Panc1 (cell line): ENCODE data around the gene FHAD1. TPM values are rescaled to one million over a fixed set of nuclear protein-coding genes. Genes with fewer than 3 reads are reported as not detected.

ENCODE experiments used
- ATAC-seq: fragments of 200-7000 bp; cut with Tn5 transposase; 2 replicates; pipeline ENCODE4 v1.9.1; 2020; ENCODE audit warnings: mild to moderate bottlenecking, moderate library complexity
- BruUV-seq: library from RNA; stranded (reverse); fragments of 400-500 nt; replicated peaks from 2 replicates; lab custom pipeline; 2021; lab: Mats Ljungman, UMichigan
- CTCF ChIA-PET: fragments of 300-600 bp; sonication (Branson Sonifier 250); formaldehyde crosslinking; loops from one replicate; lab custom pipeline; 2022; ENCODE audit warnings: antibody characterized with exemption; lab: Charles Lee
- POLR2A ChIA-PET: fragments of 300-600 bp; sonication (Branson Sonifier 250); formaldehyde crosslinking; loops from one replicate; lab custom pipeline; 2022; ENCODE audit warnings: antibody characterized with exemption; lab: Charles Lee
- DNase-seq: peaks from one replicate; pipeline ENCODE4 v3.0.0-alpha.2; 2010; ENCODE audit warnings: low read depth, low spot score
- H3K27ac ChIP-seq: 2 replicates; pipeline ENCODE4 v1.5.1; 2011; ENCODE audit warnings: mild to moderate bottlenecking, low read length, inconsistent platforms
- H3K27me3 ChIP-seq: fragments of 200-500 bp; sonication (Bioruptor generic); 2 replicates; pipeline ENCODE4 v1.6.0; 2014; ENCODE audit warnings: low read length, inconsistent platforms; ENCODE audit not compliant: control insufficient read depth, insufficient read depth
- H3K36me3 ChIP-seq: fragments of 200-500 bp; sonication (Bioruptor generic); 2 replicates; pipeline ENCODE4 v1.5.1; 2014; ENCODE audit warnings: inconsistent platforms, mild to moderate bottlenecking, low read length, moderate library complexity; ENCODE audit not compliant: control insufficient read depth, insufficient read depth
- H3K4me1 ChIP-seq: 2 replicates; pipeline ENCODE4 v1.5.1; 2011; ENCODE audit warnings: inconsistent platforms, mild to moderate bottlenecking, low read length, moderate library complexity; ENCODE audit not compliant: control insufficient read depth, insufficient read depth
- H3K4me3 ChIP-seq, 2 experiments: 2 replicates each; pipeline ENCODE4 v1.5.1; 2011 to 2012; ENCODE audit warnings: low read depth in 2 of 2, low read length in 2 of 2, mild to moderate bottlenecking in 2 of 2, inconsistent platforms in 1 of 2, moderate library complexity in 1 of 2
- H3K9me3 ChIP-seq: fragments of 200-500 bp; sonication (Bioruptor generic); 2 replicates; pipeline ENCODE4 v1.5.1; 2014; ENCODE audit warnings: low read depth, mild to moderate bottlenecking, inconsistent platforms, low read length, moderate library complexity; ENCODE audit not compliant: control insufficient read depth, insufficient read depth
- POLR2AphosphoS5 ChIP-seq: IDR thresholded peaks from 2 replicates; pipeline ENCODE4 v1.6.1; 2012; ENCODE audit warnings: mild to moderate bottlenecking, low read depth, low read length, moderate library complexity
- SIN3A ChIP-seq: IDR thresholded peaks from 2 replicates; pipeline ENCODE4 v1.6.1; 2012; ENCODE audit warnings: low read depth, mild to moderate bottlenecking, low read length, moderate library complexity, borderline replicate concordance; ENCODE audit not compliant: insufficient read depth
- TCF7L2 ChIP-seq: IDR thresholded peaks from 2 replicates; pipeline ENCODE4 v1.6.1; 2011; ENCODE audit warnings: mild to moderate bottlenecking, low read depth, low read length, inconsistent platforms
- in situ Hi-C: cut with HindIII; loops from 2 replicates; pipeline ENCODE4 v1.10.0; 2016; ENCODE audit warnings: low sequenced_read_pairs, low pct_unique_long_range_greater_than_20kb
- intact Hi-C: fragments of 100-400 bp; cut with micrococcal nuclease; formaldehyde crosslinking; loops from one replicate; pipeline ENCODE4 v1.10.0; 2022; ENCODE audit not compliant: unreplicated experiment
- total RNA-seq: library from RNA; stranded (reverse); gene quantifications from one replicate; pipeline ENCODE4 v1.2.1, GENCODE V29; 2021; ENCODE audit not compliant: unreplicated experiment
- TF ChIP-seq, protein P1 (sequence below), 2 experiments: IDR thresholded peaks; 2 replicates each; pipeline ENCODE4 v1.6.1; 2011 to 2012; ENCODE audit warnings: low read depth in 2 of 2, control low read depth in 1 of 2, low read length in 1 of 2, mild to moderate bottlenecking in 1 of 2, moderate library complexity in 1 of 2; ENCODE audit not compliant: insufficient read depth in 1 of 2
- TF ChIP-seq, protein P2 (sequence below): fragments of 450-650 bp; IDR thresholded peaks from 2 replicates; pipeline ENCODE4 v1.5.1; 2017; ENCODE audit warnings: mild to moderate bottlenecking

Gene FHAD1
- total RNA-seq, 1 experiment from 2014 or later: 0.23 TPM

DNA sequence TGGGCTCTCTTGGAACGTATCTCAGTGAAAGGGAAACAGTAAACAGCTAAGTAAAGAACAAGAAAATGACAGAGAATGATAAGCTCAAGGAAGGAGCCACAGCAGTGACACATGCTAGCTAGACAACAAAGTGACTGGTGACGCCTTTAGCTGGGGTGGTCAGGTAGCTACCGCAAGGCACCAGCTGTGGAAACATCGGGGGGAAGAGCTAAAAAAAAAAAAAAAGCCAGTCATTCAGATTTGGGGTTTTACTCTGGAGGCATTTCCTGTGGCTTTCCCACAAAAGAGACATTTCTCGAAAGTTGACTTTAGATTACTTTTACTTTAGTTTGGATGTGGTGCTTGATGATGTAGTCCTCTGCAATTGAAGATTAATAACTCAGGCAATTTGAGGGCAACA, 2.1 kb downstream of the FHAD1 start:
- intact Hi-C loops (no loop called here), in situ Hi-C loops (no loop called here)
- BruUV-seq: no TSS peak
- no peaks in the 10 kb centered on the region for H3K36me3 ChIP-seq
- H3K27ac ChIP-seq: no peak overlapping the region
- POLR2A ChIA-PET: interaction anchor here (0.6 kb wide), 2 partner anchors 194 to 1842 kb away, joined by 3 to 5 read pairs; no protein-coding TSS in a partner anchor
- no peaks in the 10 kb centered on the region; the same call in none of the 2 replicates for H3K27me3 ChIP-seq
- no peak overlapping the region for H3K4me3 ChIP-seq
- no peak for DNase-seq
- no peaks in the 10 kb centered on the region for H3K9me3 ChIP-seq
- H3K4me1 ChIP-seq: no peaks in the 10 kb centered on the region; the same call in 1 of the 2 replicates
- no peak for ATAC-seq
- CTCF ChIA-PET: no interaction called here
- TF ChIP-seq TCF7L2 (no peak), SIN3A (no peak), POLR2AphosphoS5 (no peak)
- TF ChIP-seq, protein P1, sequence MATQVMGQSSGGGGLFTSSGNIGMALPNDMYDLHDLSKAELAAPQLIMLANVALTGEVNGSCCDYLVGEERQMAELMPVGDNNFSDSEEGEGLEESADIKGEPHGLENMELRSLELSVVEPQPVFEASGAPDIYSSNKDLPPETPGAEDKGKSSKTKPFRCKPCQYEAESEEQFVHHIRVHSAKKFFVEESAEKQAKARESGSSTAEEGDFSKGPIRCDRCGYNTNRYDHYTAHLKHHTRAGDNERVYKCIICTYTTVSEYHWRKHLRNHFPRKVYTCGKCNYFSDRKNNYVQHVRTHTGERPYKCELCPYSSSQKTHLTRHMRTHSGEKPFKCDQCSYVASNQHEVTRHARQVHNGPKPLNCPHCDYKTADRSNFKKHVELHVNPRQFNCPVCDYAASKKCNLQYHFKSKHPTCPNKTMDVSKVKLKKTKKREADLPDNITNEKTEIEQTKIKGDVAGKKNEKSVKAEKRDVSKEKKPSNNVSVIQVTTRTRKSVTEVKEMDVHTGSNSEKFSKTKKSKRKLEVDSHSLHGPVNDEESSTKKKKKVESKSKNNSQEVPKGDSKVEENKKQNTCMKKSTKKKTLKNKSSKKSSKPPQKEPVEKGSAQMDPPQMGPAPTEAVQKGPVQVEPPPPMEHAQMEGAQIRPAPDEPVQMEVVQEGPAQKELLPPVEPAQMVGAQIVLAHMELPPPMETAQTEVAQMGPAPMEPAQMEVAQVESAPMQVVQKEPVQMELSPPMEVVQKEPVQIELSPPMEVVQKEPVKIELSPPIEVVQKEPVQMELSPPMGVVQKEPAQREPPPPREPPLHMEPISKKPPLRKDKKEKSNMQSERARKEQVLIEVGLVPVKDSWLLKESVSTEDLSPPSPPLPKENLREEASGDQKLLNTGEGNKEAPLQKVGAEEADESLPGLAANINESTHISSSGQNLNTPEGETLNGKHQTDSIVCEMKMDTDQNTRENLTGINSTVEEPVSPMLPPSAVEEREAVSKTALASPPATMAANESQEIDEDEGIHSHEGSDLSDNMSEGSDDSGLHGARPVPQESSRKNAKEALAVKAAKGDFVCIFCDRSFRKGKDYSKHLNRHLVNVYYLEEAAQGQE (IDR thresholded peaks at IDR 0.05; ENCODE audit: insufficient read depth in 1 of 2, low read depth in 2 of 2, low read length in 1 of 2): no peak
- TF ChIP-seq, protein P2, sequence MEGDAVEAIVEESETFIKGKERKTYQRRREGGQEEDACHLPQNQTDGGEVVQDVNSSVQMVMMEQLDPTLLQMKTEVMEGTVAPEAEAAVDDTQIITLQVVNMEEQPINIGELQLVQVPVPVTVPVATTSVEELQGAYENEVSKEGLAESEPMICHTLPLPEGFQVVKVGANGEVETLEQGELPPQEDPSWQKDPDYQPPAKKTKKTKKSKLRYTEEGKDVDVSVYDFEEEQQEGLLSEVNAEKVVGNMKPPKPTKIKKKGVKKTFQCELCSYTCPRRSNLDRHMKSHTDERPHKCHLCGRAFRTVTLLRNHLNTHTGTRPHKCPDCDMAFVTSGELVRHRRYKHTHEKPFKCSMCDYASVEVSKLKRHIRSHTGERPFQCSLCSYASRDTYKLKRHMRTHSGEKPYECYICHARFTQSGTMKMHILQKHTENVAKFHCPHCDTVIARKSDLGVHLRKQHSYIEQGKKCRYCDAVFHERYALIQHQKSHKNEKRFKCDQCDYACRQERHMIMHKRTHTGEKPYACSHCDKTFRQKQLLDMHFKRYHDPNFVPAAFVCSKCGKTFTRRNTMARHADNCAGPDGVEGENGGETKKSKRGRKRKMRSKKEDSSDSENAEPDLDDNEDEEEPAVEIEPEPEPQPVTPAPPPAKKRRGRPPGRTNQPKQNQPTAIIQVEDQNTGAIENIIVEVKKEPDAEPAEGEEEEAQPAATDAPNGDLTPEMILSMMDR: no peak

DNA sequence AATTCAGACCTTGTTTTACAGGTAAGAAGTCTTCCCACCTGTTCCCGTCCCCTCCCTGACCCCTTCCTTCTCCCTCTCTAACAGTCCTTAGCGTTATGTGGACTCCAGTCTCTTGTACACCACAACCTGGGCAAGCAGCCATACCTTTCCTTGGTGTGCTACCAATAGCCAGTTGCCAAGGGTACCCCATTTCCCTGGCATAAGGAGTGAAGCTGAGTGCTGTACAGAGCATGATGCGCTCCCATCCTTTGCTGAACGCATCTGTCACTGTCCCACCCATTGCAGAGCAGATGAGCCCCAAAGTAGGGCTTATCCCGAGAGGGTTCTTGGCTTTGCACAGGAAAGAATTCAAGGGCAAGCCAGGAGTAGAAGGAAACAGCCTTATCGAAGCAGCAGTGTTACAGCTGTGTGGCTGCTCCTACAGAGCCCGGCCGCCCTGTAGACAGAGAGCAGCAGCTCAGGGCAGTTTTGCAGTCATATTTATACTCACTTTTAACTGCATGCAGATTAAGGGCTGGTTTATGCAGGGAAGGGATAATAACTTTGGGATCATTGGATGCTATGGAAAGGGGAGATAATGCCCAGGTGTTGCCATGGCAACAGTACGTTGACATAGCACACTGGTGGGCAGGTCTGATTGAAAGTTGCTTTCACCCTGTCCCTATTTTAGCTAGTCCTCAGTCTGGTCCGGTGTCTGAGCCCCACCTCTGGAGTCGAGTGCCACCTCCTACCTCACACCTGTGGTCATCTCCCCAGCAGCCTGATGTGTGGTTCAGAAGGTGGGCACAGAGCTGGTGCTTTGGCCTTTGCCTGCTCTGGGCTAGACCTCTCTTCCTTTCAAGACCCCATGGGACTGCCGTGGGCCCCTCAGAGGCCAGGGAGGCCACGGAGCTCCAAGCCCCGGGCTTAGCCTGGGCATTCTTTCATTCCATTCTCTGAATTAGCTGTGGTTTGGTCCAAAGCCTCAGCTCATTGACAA, 5.1 kb downstream of the FHAD1 start:
- ChIA-PET CTCF (interaction anchor here (0.6 kb wide), 2 partner anchors 12 to 650 kb away, joined by 3 to 4 read pairs; no protein-coding TSS in a partner anchor), POLR2A (no interaction called here)
- DNase-seq (no peak), ATAC-seq (no peak)
- peaks cover 3% of the 10 kb centered on the region for H3K27me3 ChIP-seq
- in situ Hi-C loops (no loop called here), intact Hi-C loops (no loop called here)
- no peaks in the 10 kb centered on the region for H3K9me3 ChIP-seq
- no peaks in the 10 kb centered on the region; the same call in 1 of the 2 replicates for H3K4me1 ChIP-seq
- H3K36me3 ChIP-seq: no peaks in the 10 kb centered on the region
- BruUV-seq: no TSS peak
- no peak overlapping the region for H3K27ac ChIP-seq
- TF ChIP-seq SIN3A (no peak), POLR2AphosphoS5 (no peak), TCF7L2 (no peak)
- TF ChIP-seq, protein P2: no peak
- TF ChIP-seq, protein P1 (IDR thresholded peaks at IDR 0.05; ENCODE audit: insufficient read depth in 1 of 2, low read depth in 2 of 2, low read length in 1 of 2): no peak
- no peak overlapping the region for H3K4me3 ChIP-seq
